Panc1 (cell line): ENCODE results near the gene INTS1.

Source experiments
- CTCF ChIP-seq: fragments of 450-650 bp; IDR thresholded peaks from 2 replicates; pipeline ENCODE4 v1.5.1; 2017; ENCODE audit warnings: mild to moderate bottlenecking
- POLR2AphosphoS5 ChIP-seq: IDR thresholded peaks from 2 replicates; pipeline ENCODE4 v1.6.1; 2012; ENCODE audit warnings: mild to moderate bottlenecking, low read depth, low read length, moderate library complexity
- REST ChIP-seq, 2 experiments: IDR thresholded peaks; 2 replicates each; pipeline ENCODE4 v1.6.1; 2011 to 2012; ENCODE audit warnings: low read depth in 2 of 2, control low read depth in 1 of 2, low read length in 1 of 2, mild to moderate bottlenecking in 1 of 2, moderate library complexity in 1 of 2; ENCODE audit not compliant: insufficient read depth in 1 of 2

- TF ChIP-seq CTCF (no peak), POLR2AphosphoS5 (no peak), REST (IDR thresholded peaks at IDR 0.05; ENCODE audit: insufficient read depth in 1 of 2, low read depth in 2 of 2, low read length in 1 of 2) (no peak)
Observed at GRCh38 chr7:1486571-1486970, 17.6 kb downstream of the INTS1 start.
